Left lung (tissue), 10 donors: ENCODE results near the gene ROMO1. TPM values are rescaled to one million over a fixed set of nuclear protein-coding genes. Genes with fewer than 3 reads are reported as not detected.
A peak's percentile ranks its signal among the peaks of the same experiment; 100 is the strongest.

Source experiments
- ATAC-seq: fragments of 200-7000 bp; cut with Tn5 transposase; one replicate; pipeline ENCODE4 v1.9.1; 2020; ENCODE audit warnings: moderate library complexity
- DNase-seq, 4 donors: peaks; one replicate each; pipeline ENCODE4 v3.0.0-alpha.2; 2013 to 2020
- H3K27ac ChIP-seq, 2 donors: fragments of 200-600 bp; sonication (generic) in 1 of 2; one replicate each; pipeline versions ENCODE4 v1.5.0 to v1.8.0; 2020 to 2021
- H3K27me3 ChIP-seq, 2 donors: fragments of 200-600 bp; sonication (generic) in 1 of 2; one replicate each; pipeline versions ENCODE4 v1.5.0 to v1.8.0; 2020 to 2021
- H3K36me3 ChIP-seq, 2 donors: fragments of 200-600 bp; sonication (generic) in 1 of 2; one replicate each; pipeline versions ENCODE4 v1.5.0 to v1.8.0; 2020 to 2021
- H3K4me1 ChIP-seq, 2 donors: fragments of 200-600 bp; one replicate each; pipeline ENCODE4 v1.8.0; 2021
- H3K4me3 ChIP-seq, 2 donors: fragments of 200-600 bp; sonication (generic) in 1 of 2; one replicate each; pipeline versions ENCODE4 v1.5.0 to v1.8.0; 2020 to 2021; ENCODE audit warnings: mild to moderate bottlenecking in 1 of 2
- H3K9me3 ChIP-seq, 2 donors: fragments of 200-600 bp; sonication (generic) in 1 of 2; one replicate each; pipeline versions ENCODE4 v1.5.0 to v1.8.0; 2020 to 2021
- intact Hi-C, 2 donors: fragments of 100-400 bp; cut with DNase I; formaldehyde crosslinking; loops; one replicate each; pipeline versions ENCODE4 v1.11.2 to v1.14.2; 2022
- polyA plus RNA-seq, 6 donors: library from polyadenylated mRNA; unstranded; fragments of 120-200 nt; gene quantifications; one replicate each; pipeline ENCODE4 v1.2.1, GENCODE V29; 2013; ENCODE audit not compliant: insufficient read length in 6 of 6
- total RNA-seq, 2 donors: library from RNA; stranded (reverse); fragmentation: NEBNext Ultra II Directional; extraction: Animal tissue kit (Norgen Biotek cat#: 25700); gene quantifications; one replicate each; pipeline ENCODE4 v1.2.1, GENCODE V29; 2021
- TF ChIP-seq, protein P1 (sequence below), 2 donors: fragments of 200-600 bp; sonication (generic) in 1 of 2; IDR thresholded peaks; one replicate each; pipeline versions ENCODE4 v1.5.0 to v1.8.0; 2021; ENCODE audit warnings: antibody characterized with exemption in 2 of 2
- donor health status: DM: no; HTN: yes; CAD: no.
- donor health status: DM: no; HTN: no; CAD: no.

The ROMO1 gene
- total and polyA plus RNA-seq, 8 donors = 49.6 to 126 (median 76.3) TPM

DNA sequence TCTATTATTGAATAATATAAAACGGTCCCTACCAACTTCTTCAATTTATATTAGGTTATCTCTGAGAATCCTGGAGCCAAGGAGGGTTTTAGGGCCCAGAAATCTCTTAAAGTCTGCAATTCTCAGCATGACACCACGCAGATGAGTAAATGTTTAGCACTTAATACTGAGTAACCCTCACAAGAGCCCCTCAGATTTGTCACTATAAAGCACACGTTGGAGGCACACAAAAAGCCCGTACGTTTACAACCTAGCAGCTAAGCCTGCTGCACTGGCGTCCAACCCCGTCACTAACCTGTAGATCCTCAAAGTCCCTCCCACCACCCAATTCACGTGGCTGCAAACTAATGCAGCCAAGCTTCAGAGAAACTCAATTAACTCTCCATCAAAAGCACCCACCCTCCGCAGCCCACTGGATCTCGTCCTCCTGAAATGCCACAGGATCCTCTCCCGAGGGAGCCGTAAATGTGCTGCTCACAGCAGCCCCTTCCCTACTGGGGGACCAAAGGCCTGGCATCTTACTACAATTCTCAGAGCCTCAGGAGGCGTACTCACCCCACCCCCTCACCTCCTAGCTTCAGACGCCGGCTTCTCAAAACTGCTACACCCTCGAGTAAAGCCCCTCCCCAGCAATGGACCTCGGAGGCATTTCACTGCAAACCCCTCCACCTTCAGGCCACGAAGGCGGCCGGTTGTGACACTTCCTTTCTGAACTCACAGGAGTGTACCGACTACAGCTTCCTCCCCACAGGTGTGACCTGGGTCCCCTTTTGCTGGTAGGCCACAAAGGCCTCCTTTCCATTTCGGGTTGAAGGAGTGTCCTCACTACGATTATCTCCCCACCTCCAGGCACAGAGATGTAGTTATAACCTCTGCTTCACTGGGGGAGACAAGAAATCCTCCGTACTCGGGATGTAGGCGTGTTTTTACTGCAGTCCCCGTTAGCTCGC is 35.4 kb upstream of the ROMO1 start:
- peak; percentile 50 for ATAC-seq
- TF ChIP-seq, protein P1, sequence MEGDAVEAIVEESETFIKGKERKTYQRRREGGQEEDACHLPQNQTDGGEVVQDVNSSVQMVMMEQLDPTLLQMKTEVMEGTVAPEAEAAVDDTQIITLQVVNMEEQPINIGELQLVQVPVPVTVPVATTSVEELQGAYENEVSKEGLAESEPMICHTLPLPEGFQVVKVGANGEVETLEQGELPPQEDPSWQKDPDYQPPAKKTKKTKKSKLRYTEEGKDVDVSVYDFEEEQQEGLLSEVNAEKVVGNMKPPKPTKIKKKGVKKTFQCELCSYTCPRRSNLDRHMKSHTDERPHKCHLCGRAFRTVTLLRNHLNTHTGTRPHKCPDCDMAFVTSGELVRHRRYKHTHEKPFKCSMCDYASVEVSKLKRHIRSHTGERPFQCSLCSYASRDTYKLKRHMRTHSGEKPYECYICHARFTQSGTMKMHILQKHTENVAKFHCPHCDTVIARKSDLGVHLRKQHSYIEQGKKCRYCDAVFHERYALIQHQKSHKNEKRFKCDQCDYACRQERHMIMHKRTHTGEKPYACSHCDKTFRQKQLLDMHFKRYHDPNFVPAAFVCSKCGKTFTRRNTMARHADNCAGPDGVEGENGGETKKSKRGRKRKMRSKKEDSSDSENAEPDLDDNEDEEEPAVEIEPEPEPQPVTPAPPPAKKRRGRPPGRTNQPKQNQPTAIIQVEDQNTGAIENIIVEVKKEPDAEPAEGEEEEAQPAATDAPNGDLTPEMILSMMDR (IDR thresholded peaks at IDR 0.05) = no peak
- no peaks in the 10 kb centered on the region for H3K27me3 ChIP-seq
- peak overlapping the region; percentile 94 to 98 for H3K4me3 ChIP-seq
- H3K36me3 ChIP-seq = peaks cover 0 to 6% of the 10 kb centered on the region in 2 donors
- DNase-seq = peak in 3 of 4 donors; percentile 44 to 57 (median 56)
- intact Hi-C loops = no loop called here
- peaks cover 30 to 53% of the 10 kb centered on the region in 2 donors for H3K4me1 ChIP-seq
- peak overlapping the region; percentile 97 to 98 for H3K27ac ChIP-seq
- H3K9me3 ChIP-seq = no peaks in the 10 kb centered on the region

DNA sequence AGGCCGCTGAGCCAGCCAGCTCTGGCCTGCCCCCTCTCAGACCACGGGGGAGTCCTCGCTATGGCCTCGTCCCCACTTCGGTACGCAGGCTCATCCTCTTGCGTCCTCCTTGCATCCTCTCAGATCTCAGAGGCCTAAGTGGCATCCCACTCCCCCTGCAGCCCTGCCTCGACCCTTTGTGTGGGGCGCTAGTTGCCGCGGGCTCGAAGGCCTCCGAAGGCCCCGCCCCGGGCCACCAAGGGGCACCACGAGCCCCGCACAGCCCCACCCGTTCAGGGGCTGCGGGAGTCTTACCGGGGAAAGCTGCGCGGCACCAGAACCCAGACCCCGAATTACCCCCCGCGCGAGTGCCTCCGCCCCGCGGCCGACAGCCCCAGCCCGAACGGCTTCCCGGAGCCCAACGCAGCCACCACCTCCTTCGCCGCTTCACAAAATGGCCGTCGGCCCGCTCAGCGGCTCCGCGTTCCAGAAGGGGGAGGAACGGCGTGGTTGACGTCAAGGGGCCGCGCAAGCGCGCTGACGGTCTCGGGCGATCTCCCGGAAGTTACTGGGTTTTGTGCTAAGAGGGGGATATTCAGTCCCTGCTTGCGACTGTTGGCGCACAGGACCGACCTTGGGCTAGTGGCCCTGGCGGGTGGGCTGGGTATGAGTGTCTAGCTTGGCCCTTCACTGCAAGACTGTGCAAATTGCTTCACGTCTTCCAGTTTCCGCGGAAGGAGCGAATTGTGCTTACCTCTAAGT is 34.6 kb upstream of the ROMO1 start, which contains the start of the genes CPNE1 and RBM12:
Gene CPNE1 (minus strand): TSS at position 435 of the 741 bp plus-strand sequence. CDS start 31,977 bp downstream, outside the sequence.
Gene RBM12 (minus strand): TSS at position 435 of the 741 bp plus-strand sequence. CDS start 9,578 bp downstream, outside the sequence.
- peak within 1 kb of the TSS; percentile 94 to 98 for H3K4me3 ChIP-seq

DNA sequence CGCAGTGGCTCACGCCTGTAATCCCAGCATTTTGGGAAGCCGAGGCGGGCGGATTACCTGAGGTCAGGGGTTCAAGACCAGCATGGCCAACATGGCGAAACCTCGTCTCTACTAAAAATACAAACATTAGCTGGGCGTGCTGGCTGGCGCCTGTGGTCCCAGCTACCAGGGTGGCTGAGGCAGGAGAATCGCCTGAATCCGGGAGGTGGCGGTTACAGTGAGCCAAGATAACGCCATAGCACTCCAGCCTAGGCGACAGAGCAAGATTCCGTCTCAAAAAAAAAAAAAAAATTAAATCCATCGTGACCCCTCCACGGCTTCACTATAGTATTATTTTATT is 33.3 kb upstream of the ROMO1 start:
- H3K36me3 ChIP-seq = peaks cover 0 to 27% of the 10 kb centered on the region in 2 donors
- no peaks in the 10 kb centered on the region for H3K9me3 ChIP-seq
- DNase-seq = no peak
- no peak overlapping the region for H3K4me3 ChIP-seq
- H3K4me1 ChIP-seq = peaks cover 23 to 32% of the 10 kb centered on the region in 2 donors
- no peaks in the 10 kb centered on the region for H3K27me3 ChIP-seq
- ATAC-seq = no peak
- H3K27ac ChIP-seq = no peak overlapping the region
- intact Hi-C loops = no loop called here
- TF ChIP-seq, protein P1 (IDR thresholded peaks at IDR 0.05) = no peak

More for the DNA sequence above, 34.6 kb upstream of the ROMO1 start, which contains the start of the genes CPNE1 and RBM12:
- TF ChIP-seq, protein P1 (IDR thresholded peaks at IDR 0.05) = peak in 1 of 2 donors; percentile 22
- no peaks in the 10 kb centered on the region for H3K9me3 ChIP-seq
- H3K4me1 ChIP-seq = peaks cover 30 to 45% of the 10 kb centered on the region in 2 donors
- peak within 1 kb of the TSS; percentile 97 to 98 for H3K27ac ChIP-seq
- no peaks in the 10 kb centered on the region for H3K27me3 ChIP-seq
- intact Hi-C loops = no loop called here
- ATAC-seq = peak; percentile 93
- peaks cover 0 to 14% of the 10 kb centered on the region in 2 donors for H3K36me3 ChIP-seq
- DNase-seq = peak; percentile 93 to 98 (median 96)

DNA sequence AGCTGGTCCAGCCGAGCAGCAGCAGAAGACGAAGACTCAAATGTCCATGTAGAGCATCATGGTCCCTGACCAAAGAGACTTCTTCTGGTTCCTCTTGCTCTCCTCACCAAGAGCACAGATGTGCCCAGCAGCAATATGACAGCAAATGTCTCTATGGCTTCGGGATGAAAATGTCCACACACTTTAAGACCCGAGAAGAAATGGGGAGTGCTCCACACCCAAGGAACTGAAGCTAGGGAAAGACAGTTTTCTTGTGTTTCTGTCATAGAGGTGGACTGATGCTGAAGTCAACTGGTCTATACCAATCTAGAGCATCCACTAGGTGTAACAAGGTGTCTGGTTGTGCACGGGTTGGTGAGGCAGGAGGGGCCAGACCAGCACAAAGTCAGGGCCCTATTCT is 30.0 kb upstream of the ROMO1 start:
- Histone ChIP-seq H3K36me3 (peaks cover 0 to 60% of the 10 kb centered on the region in 2 donors), H3K4me3 (no peak overlapping the region), H3K9me3 (no peaks in the 10 kb centered on the region), H3K4me1 (peaks cover 0 to 3% of the 10 kb centered on the region in 2 donors), H3K27ac (no peak overlapping the region), H3K27me3 (no peaks in the 10 kb centered on the region)
- DNase-seq (no peak), ATAC-seq (no peak)
- intact Hi-C loops = no loop called here
- TF ChIP-seq, protein P1 (IDR thresholded peaks at IDR 0.05) = no peak
